Measurements from ENCODE around the gene NAIF1.
A peak's percentile ranks its signal among the peaks of the same experiment; 100 is the strongest.
"Not testable (repeated sequence)": the region's sequence is repeated elsewhere in the genome, so short reads cannot be mapped to it uniquely, and the experiment has no call there.

NAIF1 gene

GRCh38 chr9:128084746-128085145 is 17.6 kb upstream of the NAIF1 start:
- DNase-seq, result no peak

- no peak for DNase-seq
Observed at GRCh38 chr9:128082151-128082550, 15.0 kb upstream of the NAIF1 start.

GRCh38 chr9:128081056-128081455 is 13.9 kb upstream of the NAIF1 start:
- peak; percentile 50 for DNase-seq

- DNase-seq, result no peak
Observed at GRCh38 chr9:128080206-128080605, 13.1 kb upstream of the NAIF1 start.

DNA sequence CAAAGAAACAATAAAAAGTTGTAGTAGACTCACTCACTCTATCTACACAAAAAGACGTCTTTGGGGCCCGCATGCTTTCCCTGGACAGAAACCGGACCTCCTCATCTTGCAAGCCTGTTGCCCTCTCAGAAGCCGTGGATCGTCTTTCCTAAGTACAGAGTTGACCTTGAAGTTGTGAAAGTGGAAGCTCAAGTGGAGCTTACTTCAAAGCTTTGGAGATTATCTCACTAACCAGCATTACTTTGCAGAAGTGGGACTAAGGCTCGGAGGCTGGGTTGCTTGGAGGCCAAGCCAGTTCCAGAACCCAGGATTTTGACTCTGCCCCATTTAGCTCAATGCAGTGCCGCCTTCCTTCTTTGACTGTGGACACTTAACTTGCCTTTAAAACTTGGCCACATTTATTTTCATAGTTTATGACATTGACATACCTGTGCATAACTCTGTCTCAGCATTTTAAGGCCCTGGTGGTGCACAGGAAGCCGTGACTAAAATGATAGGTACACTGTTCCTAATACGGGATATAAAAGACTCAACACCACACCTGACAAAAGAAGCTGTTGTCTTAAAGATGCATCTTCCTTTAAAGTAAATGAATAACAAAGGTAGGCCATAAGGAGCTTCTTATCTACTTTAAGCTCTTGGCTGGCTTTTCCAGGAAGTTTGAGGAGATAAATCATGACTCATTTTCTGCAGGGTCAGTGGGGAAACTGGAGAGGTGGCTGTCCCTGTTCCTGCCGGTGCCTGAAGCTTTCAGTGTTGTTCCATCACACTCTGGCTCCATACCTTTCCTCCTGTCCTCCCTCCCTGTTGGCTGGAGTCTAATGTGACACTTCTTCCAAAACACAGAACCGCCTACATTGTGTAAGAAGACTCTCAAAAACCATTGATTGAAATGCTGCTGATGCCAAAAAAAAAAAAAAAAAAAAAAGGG is 11.6 kb upstream of the NAIF1 start:
- DNase-seq, result peak; percentile 38

GRCh38 chr9:128077847-128078503 is 10.9 kb upstream of the NAIF1 start:
- DNase-seq, result peak; percentile 6

GRCh38 chr9:128073253-128073886 is 6.2 kb upstream of the NAIF1 start:
- no peak for DNase-seq

GRCh38 chr9:128072144-128073021 is 5.3 kb upstream of the NAIF1 start:
- DNase-seq, result no peak

GRCh38 chr9:128071475-128071874 is 4.4 kb upstream of the NAIF1 start:
- not testable (repeated sequence) for DNase-seq

- DNase-seq, result no peak
Observed at GRCh38 chr9:128070874-128071273, 3.8 kb upstream of the NAIF1 start.

DNA sequence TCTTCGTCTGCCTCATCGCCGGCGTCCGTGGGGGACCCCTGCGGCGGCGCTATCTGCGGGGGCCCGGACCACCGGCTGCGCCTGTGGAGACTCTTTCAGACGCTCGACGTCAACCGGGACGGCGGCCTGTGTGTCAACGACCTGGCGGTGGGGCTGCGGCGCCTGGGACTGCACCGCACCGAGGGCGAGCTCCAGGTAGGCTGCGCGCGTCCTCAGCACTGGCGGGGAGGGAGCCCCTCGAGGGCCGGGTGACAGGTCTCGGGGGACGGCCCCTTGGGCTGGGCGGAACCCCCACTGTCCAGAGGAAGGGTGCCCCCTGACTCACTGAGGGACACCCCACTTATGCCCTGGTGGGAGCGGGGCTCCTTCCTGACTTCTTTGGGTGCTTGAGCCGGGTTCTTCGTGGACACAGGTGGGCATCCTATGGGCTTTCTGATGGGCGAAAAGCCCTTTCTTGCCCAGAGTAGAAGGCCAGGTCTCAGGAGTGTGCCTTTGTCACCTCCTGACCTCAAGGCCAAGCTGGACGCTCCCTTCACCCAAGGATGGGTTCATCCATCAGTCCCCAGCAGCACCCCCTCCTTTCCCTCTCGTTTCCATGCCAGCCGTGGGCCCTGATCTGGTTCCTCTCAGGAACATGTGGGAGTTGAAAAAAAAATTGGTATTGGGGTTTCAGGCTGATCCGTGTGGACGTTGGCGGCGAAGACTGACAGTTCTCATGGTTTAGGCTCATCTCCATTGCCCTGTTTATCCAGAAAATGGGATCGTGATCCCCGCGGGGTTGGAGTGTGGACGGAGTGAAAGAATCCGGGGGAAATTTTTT is 1.5 kb upstream of the NAIF1 start:
- peak; percentile 24 for DNase-seq

DNA sequence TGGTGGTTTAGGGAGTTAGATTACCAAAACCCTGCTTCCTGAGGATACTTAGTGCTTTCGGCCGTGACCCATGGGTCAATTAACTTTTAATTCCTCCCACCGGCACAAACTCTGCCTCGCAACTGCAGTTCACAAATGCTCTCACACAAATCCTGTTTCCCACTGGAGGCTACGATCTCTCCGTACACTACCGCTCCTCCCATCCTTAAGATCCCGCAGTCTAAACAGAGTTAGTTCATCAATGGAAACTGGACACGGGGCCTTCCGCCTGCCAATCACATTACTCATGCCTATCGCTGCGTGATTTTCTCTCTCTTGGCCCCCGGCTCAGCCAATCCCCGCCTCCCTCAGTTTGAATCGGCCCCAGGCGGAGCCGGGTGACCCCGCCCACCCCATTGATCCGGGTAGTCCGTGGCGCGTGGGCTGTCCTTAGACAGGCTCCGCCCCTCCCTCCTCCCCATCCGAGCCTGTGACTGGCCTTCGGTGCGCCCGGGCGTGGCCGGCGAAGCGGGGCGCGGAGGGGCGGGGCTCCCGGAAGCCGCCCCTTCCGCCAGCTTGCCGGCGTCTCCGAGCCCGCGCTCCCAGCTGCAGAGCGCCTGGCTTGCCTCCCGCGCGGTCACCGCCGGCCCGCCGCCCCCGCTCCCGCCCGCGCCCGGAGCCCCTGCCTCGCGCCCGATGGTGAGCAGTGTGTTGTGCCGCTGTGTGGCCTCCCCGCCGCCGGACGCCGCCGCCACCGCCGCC is 695 bp upstream of the NAIF1 start, which contains the start of gene SLC25A25:
Gene SLC25A25, plus strand, starts transcription at position 588 of the 741 bp plus-strand sequence. Its CDS starts 88 bp downstream, at position 676.
- DNase-seq, result peak; percentile 95

DNA sequence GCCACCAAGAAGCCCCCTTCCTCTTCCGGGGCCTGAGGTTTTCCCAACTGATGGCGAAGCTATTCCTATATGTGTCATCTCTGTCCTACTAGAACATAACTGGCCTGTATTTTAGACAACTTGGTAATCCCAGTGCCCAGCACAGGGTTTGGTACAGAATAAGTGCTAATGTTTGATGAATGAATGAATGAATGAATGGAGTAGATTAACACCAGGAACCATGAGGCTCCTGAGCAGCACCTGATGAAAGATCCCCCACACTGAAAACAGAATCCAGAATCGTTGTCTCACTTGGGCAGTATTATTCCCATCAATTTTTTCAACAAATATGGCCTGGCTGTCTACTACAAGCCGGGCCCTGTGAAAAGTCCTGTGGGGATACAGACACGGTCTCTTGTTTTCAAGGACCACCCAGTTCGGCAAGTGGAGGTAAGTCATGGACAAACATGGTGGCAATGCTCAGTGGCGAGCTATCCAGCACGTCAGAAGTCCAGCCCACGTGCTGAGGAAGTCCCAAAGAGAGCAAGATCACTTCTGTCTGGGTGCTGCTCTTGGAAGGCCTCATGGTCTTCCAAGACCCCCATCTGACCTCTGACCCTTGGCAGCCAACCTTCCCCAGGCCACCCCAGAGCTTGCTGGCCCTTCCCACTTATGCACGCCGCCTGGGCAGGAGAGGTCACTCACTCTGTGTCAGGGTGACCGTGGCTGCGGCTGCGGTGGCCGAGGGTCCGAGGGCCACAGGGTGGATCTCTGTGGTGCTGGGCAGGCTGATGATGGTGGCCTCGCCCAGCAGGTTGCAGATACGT is 1.0 kb downstream of the NAIF1 start:
- no peak for DNase-seq

DNA sequence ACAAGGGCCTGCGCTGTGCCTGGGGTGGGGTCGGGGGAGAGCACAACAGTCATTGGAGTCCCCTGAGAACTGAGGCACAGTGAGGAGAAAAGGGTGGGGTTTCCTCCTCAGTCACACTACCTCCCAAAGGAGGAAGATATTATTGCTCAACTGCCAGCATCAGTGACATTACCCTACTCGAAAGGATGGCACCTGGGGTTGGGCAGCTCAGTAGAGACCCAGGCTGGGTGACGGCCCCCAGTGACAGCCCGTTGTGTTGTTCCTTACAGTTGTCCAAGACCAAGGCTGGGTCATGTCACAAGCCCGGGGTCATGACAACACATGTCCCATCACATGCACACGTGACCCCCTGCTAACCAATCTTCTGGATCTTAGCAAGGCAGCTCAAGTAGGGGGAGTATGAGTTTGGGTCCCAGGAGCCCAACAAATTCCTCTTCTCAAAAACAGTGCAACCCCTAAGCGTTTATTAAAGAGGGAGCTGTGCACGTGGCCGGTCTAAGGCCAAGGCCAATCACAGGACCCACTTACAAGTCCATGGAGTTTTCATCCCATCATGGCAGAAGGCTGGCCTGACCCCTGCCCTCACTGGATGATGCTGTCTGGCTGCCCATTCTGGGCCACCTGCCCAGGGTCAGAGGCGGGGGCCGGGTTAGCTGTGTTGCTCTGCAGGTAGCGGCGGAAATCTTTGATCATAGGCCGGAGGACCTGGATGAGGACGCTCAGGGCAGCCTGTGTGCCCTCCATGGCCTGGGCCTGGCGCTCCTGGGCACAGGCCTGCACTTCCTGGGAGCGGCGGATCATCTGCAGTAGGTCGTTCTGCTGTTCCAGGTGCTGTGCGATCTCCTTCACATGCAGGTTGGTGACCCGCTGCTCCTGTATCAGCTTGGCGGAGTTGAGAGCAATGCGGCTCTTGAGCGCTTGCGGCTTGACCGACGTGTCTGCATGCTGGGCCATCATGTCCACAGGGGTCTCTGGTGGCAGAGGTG is 4.0 kb downstream of the NAIF1 start:
- no peak for DNase-seq

GRCh38 chr9:128062279-128062678 is 4.8 kb downstream of the NAIF1 start:
- no peak for DNase-seq

DNA sequence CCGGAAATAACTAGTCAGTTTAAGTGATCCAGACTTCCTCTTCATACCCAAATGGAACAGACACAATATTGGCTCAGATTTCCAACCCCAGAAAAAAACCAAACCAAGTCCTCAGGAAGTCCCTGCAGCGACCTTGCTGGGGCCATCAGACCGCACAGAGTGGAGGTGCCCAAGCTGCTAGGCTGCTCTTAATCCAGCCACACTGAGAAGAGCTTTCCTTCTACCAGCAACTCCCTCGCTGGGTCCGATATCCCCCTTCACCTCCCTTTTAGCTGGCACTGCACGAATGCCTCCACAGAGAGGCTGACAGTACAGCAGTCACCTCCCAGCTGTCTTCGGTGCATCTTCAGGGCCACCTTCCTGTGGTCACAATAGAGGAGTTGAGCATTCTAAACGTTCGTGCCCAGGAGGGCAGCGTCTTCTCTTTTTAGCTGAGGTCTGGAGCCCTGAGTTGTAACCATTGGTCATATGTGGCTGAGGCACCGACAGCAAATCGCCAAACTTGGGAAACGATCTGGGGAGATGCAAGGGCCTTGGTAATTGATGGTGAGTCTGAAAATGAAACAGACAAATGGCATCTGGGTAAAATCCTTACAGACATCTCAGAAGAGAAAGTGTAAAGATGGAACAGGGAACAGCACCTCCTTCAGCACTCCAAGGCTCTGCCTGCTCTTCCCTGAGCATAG is 5.7 kb downstream of the NAIF1 start:
- no peak for DNase-seq

GRCh38 chr9:128059365-128059983 is 7.6 kb downstream of the NAIF1 start:
- DNase-seq, result no peak
